ENCODE data around the gene MAP3K4. TPM values are rescaled to one million over a fixed set of nuclear protein-coding genes. Genes with fewer than 3 reads are reported as not detected.

MAP3K4 gene
- total RNA-seq, 1 donor from 2014 or later = 51.6 TPM

DNA sequence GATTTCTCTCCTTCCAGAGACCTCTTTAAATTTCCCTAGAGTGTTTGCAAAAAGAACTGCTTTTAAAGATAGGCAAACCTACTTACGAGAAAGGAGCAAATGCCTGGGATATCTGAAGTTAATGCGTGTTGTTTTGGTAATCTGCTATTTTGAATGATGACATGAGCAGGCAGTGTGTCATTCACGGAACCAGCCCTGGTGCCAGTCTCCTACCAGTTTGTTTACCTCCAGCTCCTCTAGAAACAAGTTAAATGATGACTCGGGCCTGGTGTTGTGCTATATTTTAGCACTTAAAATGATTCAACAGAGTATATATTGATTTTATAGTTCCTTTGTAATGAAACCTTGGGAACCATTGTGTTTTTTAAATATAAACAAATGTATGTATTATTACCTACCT lies 41.1 kb upstream of the MAP3K4 start:
- no peaks in the 10 kb centered on the region for H3K36me3 Mint-ChIP-seq
- H3K4me3 Mint-ChIP-seq = no peak overlapping the region
- H3K4me1 Mint-ChIP-seq (ENCODE audit: unreplicated experiment) = peaks cover 6% of the 10 kb centered on the region
- H3K27me3 Mint-ChIP-seq = peaks cover 6% of the 10 kb centered on the region
- H3K27ac Mint-ChIP-seq = no peak overlapping the region
- TF ChIP-seq, protein P1, sequence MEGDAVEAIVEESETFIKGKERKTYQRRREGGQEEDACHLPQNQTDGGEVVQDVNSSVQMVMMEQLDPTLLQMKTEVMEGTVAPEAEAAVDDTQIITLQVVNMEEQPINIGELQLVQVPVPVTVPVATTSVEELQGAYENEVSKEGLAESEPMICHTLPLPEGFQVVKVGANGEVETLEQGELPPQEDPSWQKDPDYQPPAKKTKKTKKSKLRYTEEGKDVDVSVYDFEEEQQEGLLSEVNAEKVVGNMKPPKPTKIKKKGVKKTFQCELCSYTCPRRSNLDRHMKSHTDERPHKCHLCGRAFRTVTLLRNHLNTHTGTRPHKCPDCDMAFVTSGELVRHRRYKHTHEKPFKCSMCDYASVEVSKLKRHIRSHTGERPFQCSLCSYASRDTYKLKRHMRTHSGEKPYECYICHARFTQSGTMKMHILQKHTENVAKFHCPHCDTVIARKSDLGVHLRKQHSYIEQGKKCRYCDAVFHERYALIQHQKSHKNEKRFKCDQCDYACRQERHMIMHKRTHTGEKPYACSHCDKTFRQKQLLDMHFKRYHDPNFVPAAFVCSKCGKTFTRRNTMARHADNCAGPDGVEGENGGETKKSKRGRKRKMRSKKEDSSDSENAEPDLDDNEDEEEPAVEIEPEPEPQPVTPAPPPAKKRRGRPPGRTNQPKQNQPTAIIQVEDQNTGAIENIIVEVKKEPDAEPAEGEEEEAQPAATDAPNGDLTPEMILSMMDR (conservative IDR thresholded peaks at IDR 0.05) = no peak
- H3K9me3 Mint-ChIP-seq = no peaks in the 10 kb centered on the region
- no peak for DNase-seq (ENCODE audit: extremely low spot score, unreplicated experiment)

DNA sequence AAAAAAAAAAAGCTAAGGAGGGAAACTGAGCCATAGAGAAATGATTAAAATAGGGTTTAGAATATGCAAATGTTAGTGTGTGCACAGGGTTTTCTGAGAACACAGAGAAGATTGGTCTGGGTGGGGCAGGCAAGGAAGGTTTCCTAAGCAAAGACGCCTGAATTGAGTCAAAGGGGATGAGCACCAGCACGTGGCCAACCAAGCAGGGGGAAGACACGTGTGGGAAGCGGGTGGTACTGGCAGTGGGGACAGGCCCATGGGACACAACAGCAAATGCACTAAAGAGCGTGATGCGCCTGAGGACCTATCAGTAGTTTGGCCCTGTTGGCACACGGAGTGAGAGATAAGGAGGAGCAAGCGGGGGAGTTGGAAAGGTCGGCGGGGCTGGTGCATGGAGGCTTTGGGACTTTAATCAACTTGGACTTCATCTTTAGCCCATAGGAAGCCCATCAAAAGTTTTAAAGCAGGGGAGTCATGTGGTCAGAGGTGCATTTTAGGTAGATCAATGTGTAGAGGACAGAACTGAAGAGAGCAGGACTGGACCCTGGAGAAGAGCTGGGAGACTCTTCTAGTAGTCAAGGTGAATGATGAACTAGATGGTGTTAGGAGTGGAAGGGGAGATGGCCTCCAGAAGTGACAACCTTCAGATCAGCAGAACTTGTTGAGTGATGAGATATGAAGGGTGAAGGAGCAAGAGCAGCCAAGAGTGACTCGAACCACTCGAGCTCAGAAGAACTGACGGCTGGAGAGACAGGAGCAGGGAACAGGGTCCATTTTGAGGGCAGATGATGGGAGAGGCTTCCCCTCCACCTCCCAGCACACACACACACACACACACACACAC lies 40.2 kb upstream of the MAP3K4 start:
- Mint-ChIP-seq H3K36me3 (no peaks in the 10 kb centered on the region), H3K4me3 (no peak overlapping the region), H3K4me1 (ENCODE audit: unreplicated experiment) (peaks cover 6% of the 10 kb centered on the region), H3K27me3 (peaks cover 10% of the 10 kb centered on the region), H3K9me3 (no peaks in the 10 kb centered on the region), H3K27ac (no peak overlapping the region)
- TF ChIP-seq, protein P1 (conservative IDR thresholded peaks at IDR 0.05) = no peak
- no peak for DNase-seq (ENCODE audit: extremely low spot score, unreplicated experiment)

DNA sequence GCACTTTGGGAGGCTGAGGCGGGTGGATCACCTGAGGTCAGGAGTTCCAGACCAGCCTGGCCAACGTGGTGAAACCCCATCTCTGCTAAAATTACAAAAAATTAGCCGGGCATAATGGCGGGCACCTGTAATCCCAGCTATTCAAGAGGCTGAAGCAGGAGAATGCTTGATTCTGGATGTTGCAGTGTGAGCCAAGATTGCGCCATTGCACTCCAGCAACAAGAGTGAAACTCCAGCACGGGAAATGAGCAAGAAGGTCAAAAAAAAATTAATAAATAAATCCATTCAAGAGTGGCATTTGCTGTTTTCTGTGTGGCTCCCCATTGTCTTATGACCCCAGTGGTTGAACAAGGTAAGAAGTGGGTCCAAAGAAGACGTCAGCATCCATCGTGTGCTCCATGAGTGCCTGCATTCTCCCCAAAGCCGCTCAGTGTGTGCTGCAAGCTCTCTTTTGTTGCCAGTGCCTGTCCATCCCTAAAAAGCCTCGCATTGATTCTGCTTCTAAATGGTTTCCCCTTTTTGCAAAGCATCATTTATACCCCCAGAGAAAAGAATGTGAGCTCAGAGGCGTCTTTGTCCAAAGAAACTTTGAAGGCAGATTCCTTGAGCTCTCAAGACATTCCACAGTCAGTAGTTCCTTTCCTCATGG lies 38.8 kb upstream of the MAP3K4 start:
- no peak overlapping the region for H3K27ac Mint-ChIP-seq
- no peak overlapping the region for H3K4me3 Mint-ChIP-seq
- H3K27me3 Mint-ChIP-seq = peaks cover 10% of the 10 kb centered on the region
- no peaks in the 10 kb centered on the region for H3K9me3 Mint-ChIP-seq
- H3K36me3 Mint-ChIP-seq = no peaks in the 10 kb centered on the region
- peaks cover 6% of the 10 kb centered on the region for H3K4me1 Mint-ChIP-seq (ENCODE audit: unreplicated experiment)
- TF ChIP-seq, protein P1 (conservative IDR thresholded peaks at IDR 0.05) = no peak
- no peak for DNase-seq (ENCODE audit: extremely low spot score, unreplicated experiment)

DNA sequence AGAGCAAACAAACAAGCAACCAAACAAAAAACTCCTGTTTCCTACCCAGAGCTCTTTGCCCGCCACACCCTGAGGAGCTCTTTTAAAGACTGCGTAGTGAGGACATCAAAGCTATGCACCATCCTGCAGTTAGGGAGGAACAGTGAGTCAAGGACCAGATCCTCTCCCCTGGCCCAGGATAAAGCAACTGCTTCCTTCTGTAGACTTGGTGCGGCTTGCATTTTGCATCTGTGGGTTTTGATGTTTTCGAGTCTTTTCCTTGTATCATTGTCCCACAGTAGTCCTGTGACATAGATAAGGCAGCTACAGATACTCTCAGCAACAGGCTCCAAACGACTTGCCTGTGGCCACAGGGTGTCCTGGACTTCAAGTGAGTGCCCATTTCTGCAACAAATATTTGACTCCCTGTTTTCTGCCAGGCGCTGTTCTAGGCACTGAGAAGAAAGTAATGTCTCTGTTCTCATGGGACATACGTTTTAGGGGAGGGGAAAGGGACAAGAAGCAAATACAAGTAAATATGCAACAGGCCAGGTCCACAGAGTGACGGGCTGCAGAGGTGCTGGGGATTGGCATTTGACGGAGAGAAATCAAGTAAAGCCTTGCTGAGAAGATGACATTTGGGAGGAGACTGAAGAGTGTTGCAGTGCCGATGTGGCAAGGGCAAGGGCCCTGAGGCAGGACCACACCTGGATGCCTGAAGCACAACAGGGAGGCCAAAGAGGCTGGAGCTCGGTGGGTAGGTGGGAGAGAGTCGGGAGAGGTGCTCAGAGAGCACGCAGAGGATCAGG lies 35.9 kb upstream of the MAP3K4 start:
- no peaks in the 10 kb centered on the region for H3K9me3 Mint-ChIP-seq
- no peak overlapping the region for H3K4me3 Mint-ChIP-seq
- H3K4me1 Mint-ChIP-seq (ENCODE audit: unreplicated experiment) = peaks cover 14% of the 10 kb centered on the region
- no peaks in the 10 kb centered on the region for H3K36me3 Mint-ChIP-seq
- TF ChIP-seq, protein P1 (conservative IDR thresholded peaks at IDR 0.05) = no peak
- no peak for DNase-seq (ENCODE audit: extremely low spot score, unreplicated experiment)
- H3K27me3 Mint-ChIP-seq = peaks cover 10% of the 10 kb centered on the region
- no peak overlapping the region for H3K27ac Mint-ChIP-seq

DNA sequence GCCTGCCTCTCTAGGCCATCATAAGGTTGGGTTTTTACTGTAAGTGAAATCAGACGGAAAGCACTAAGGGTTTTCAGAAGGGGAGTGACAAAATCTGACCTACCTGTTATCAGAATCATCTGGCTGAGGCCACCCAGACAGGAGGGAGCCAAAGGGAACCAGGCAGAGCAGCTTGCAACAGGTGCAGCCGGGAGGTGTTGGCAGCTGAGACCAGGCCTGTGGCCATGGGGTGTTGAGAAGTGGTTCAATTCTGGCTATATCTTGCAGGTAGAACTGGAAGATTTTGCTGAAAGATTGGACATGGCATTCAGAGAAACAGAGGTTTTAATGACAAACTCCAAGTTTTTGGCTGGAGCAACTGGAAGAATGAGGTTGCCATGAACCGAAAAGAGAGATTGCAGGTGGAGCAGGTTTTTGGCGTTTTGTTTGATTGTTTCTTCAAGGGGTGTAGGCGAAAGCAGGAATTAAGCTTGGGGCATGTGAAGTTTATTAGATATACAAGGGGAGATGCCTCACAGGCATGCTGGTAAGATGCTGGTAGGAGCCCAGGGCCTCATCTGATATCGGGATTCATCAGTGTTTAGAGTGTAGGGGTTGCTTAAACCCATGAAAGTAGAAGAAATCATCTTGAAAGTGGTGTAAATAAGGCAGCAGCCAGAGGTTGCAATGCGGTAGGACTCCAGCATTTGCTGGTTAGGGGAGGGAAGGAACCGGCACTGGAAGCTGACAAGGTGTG lies 35.1 kb upstream of the MAP3K4 start:
- H3K27ac Mint-ChIP-seq = no peak overlapping the region
- no peaks in the 10 kb centered on the region for H3K36me3 Mint-ChIP-seq
- H3K9me3 Mint-ChIP-seq = no peaks in the 10 kb centered on the region

More for the DNA sequence above, 35.1 kb upstream of the MAP3K4 start:
- Mint-ChIP-seq H3K4me3 (no peak overlapping the region), H3K4me1 (ENCODE audit: unreplicated experiment) (peaks cover 20% of the 10 kb centered on the region), H3K27me3 (peaks cover 7% of the 10 kb centered on the region)
- TF ChIP-seq, protein P1 (conservative IDR thresholded peaks at IDR 0.05) = no peak
- no peak for DNase-seq (ENCODE audit: extremely low spot score, unreplicated experiment)
